ENCODE measurements around the gene CTXN1. TPM values are rescaled to one million over a fixed set of nuclear protein-coding genes. Genes with fewer than 3 reads are reported as not detected.

CTXN1 gene
- total RNA-seq, 4 donors from 2014 or later, result 0.66 to 0.94 (median 0.68) TPM; not detected in 1

DNA sequence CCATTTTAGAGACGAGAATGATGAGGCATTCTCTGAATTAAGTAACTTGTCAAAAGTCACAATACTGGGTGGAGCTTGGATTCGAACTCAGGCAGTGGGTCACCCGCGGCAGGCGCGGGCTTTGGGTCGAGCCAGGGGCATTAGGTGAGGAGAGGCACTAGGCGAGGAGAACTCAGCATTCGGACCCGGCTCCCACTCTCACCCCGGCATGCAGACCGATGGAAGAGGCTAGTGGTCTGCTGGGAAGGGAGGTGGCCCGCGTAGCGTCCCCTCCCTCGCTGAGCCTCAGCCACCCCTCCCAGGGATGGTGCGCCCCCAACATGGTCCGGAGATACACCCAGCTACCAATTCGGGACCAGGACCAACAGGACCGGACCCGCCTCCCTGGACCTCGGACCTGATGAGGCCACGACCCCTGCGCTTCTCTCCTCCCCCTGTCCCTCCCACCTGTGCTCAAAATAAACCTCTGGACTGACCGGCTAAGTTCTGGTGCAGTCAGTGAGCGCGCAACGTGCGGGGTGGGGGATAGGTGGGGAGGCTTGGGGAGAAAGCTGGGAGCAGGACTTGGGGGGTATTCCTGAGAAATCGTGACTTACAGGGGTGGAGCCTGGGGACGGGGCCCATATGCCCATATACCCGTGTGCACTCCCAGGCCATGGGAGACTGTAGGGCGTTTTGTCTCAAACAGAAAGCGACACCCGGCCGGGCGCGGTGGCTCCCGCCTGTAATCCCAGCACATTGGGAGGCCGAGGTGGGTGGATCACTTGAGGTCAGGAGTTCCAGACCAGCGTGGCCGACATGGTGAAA is 7.1 kb downstream of the CTXN1 start:
- TF ChIP-seq CTCF (IDR thresholded peaks at IDR 0.05; ENCODE audit: low read depth), result no peak

DNA sequence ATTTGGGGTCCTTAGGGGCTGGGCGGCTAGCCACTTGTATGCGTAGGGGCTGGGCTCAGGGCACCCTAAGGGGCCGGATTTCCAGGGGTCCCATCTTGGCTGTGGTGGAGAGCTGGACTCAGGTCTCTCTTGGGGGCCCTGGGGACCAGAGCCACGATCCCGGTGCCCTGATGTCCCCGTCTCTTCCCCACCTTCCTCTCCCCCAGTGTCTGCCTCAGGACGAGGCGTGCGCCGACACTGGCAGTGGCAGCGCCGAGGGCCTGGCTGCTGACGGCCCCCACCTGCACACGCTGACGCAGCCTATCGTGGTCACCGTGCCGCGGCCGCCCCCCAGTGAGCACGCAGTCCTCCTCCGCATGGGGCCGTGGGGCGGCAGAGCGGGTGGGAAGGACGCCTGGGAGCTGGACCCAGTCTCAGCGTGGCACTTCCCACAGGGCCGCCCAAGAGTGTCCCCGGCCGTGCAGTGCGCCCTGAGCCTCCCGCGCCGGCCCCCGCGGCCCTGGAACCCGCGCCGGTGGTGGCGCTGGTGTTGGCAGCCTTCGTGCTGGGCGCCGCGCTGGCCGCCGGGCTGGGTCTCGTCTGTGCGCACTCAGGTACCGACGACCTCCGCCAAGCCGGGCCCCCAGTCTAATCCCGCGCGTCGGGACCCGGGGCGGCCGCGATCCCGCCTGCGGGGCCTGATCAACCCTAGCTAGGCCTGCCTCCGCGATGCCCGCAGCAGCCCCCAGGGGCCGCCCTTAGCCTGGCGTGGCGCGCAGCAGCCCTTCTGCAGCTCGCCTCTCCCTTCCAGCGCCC is 8.5 kb downstream of the CTXN1 start:
- TF ChIP-seq CTCF (IDR thresholded peaks at IDR 0.05; ENCODE audit: low read depth), result no peak

DNA sequence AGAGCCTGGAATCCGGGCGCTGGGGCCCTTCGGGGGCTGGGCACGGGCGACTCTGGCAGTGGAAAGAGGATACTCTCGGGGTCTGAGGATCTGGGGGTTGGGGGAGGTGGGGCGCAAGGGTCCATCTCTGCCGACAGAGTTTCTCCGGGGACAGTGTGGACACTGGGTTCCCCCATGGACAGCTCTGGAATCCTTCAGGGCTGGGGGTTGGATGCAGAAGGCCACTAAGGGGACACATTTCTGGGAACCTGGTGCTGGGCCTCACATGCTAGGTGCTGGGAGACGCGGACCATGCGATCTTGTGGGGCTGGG is 9.0 kb downstream of the CTXN1 start:
- no peak for TF ChIP-seq CTCF (IDR thresholded peaks at IDR 0.05; ENCODE audit: low read depth)

DNA sequence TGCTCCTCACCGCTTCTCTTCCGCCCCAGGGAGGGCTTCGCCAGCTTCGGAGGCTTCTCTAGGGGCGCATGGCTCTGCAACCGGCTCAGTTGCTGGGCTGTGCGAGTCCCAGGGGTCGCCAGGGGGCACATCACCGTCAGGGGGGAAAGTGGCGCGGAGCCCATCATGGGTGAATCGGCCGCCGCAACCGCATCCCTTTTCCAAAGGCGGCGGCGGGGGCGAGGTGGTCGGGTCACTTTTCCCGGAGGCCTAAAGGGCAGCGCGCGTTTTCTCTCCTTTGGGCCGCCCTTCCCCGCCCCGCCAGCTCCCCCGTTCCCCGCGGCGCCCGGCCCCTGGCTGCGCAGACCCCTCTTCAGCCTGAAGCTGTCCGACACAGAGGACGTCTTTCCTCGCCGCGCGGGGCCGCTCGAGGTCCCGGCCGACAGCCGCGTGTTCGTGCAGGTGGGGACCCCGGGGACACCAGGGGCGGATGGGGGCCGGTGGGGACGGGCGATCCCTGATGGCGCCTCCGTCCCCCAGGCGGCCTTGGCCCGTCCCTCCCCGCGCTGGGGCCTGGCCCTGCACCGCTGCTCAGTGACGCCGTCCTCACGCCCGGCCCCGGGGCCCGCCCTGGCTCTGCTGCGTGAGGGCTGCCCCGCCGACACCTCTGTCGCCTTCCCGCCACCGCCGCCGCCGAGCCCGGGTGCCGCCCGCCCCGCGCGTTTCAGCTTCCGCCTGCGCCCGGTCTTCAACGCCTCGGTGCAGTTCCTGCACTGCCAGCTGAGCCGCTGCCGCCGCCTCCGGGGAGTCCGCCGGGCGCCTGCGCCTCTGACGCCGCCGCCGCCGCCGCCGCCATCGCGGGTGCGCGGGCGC is 9.6 kb downstream of the CTXN1 start:
- TF ChIP-seq CTCF (IDR thresholded peaks at IDR 0.05; ENCODE audit: low read depth), result no peak

GRCh38 chr19:7915250-7916102 is 10.5 kb downstream of the CTXN1 start:
- TF ChIP-seq CTCF (IDR thresholded peaks at IDR 0.05; ENCODE audit: low read depth), result no peak

GRCh38 chr19:7914598-7915045 is 11.3 kb downstream of the CTXN1 start, which contains the start of gene TGFBR3L:
TSS of gene TGFBR3L (plus strand) at chr19:7914830.
- TF ChIP-seq CTCF (IDR thresholded peaks at IDR 0.05; ENCODE audit: low read depth), result no peak
